H1 (cell line): ENCODE measurements around the gene LRPAP1. TPM values are rescaled to one million over a fixed set of nuclear protein-coding genes. Genes with fewer than 3 reads are reported as not detected.

Source experiments
- CTCF ChIA-PET: fragments of 300-600 bp; sonication (Branson Sonifier 250); formaldehyde crosslinking; loops from one replicate; lab custom pipeline; 2021; ENCODE audit not compliant: partially characterized antibody; lab: Charles Lee
- POLR2A ChIA-PET: fragments of 300-600 bp; sonication (Branson Sonifier 250); formaldehyde crosslinking; loops from one replicate; lab custom pipeline; 2021; ENCODE audit warnings: inconsistent platforms; ENCODE audit not compliant: partially characterized antibody; lab: Charles Lee
- DNase-seq, 2 experiments: peaks; one replicate each; pipeline versions ENCODE4 v3.0.0 to v3.0.0-alpha.2; 2010 to 2022; ENCODE audit warnings: low spot score in 2 of 2, low read depth in 1 of 2, mixed read lengths in 1 of 2
- FAIRE-seq: peaks from 2 replicates; lab custom pipeline; 2011; peaks lifted over from hg19 to GRCh38; lab: Jason Lieb, UNC
- H2AFZ ChIP-seq: 2 replicates; pipeline ENCODE4 v1.8.1; 2012; ENCODE audit warnings: low read length, inconsistent platforms
- H2AK5ac ChIP-seq: 2 replicates; pipeline ENCODE4 v1.6.1; 2013; ENCODE audit warnings: low read depth, low read length
- H2BK120ac ChIP-seq: replicated peaks from 2 replicates; pipeline ENCODE3; 2013; ENCODE audit warnings: low read depth, low read length, inconsistent platforms
- H2BK12ac ChIP-seq: 2 replicates; pipeline ENCODE4 v1.6.1; 2013; ENCODE audit warnings: low read depth, low read length
- H2BK15ac ChIP-seq: 2 replicates; pipeline ENCODE4 v1.6.1; 2013; ENCODE audit warnings: low read length
- H2BK20ac ChIP-seq: 2 replicates; pipeline ENCODE4 v1.6.1; 2013; ENCODE audit warnings: low read length
- H2BK5ac ChIP-seq: 2 replicates; pipeline ENCODE4 v1.6.1; 2013; ENCODE audit warnings: low read depth, low read length
- H3K14ac ChIP-seq: 2 replicates; pipeline ENCODE4 v1.6.1; 2013; ENCODE audit warnings: inconsistent platforms; ENCODE audit not compliant: insufficient read length
- H3K18ac ChIP-seq: 2 replicates; pipeline ENCODE4 v1.6.1; 2013; ENCODE audit warnings: low read length; ENCODE audit errors: extremely low read depth
- H3K23ac ChIP-seq: 2 replicates; pipeline ENCODE4 v1.6.1; 2013; ENCODE audit warnings: inconsistent platforms; ENCODE audit not compliant: insufficient read length
- H3K23me2 ChIP-seq: 2 replicates; pipeline ENCODE4 v1.6.1; 2013; ENCODE audit warnings: low read depth, low read length
- H3K27ac ChIP-seq: 2 replicates; pipeline ENCODE4 v1.6.1; 2011; ENCODE audit warnings: low read depth, low read length, inconsistent platforms
- H3K27me3 ChIP-seq, 4 experiments: replicated peaks in 1 of 4; 1 replicate in 1 of 4; 2 replicates in 3 of 4; pipeline versions ENCODE4 v1.6.1 to v1.8.1; 2011 to 2013; ENCODE audit warnings: low read length in 3 of 4, mild to moderate bottlenecking in 3 of 4, inconsistent platforms in 2 of 4, mixed read lengths in 2 of 4, moderate library complexity in 1 of 4; ENCODE audit not compliant: control insufficient read depth in 3 of 4, insufficient read depth in 3 of 4; ENCODE audit errors: extremely low read depth in 1 of 4
- H3K36me3 ChIP-seq, 4 experiments: 2 replicates each; pipeline versions ENCODE4 v1.6.1 to v1.8.1; 2011 to 2013; ENCODE audit warnings: mild to moderate bottlenecking in 4 of 4, low read length in 3 of 4, moderate library complexity in 2 of 4, control low read depth in 1 of 4, inconsistent platforms in 1 of 4; ENCODE audit not compliant: insufficient read depth in 4 of 4, control insufficient read depth in 2 of 4
- H3K4ac ChIP-seq: replicated peaks from 2 replicates; pipeline ENCODE3; 2013; ENCODE audit warnings: low read length, low read depth, mixed read lengths, inconsistent platforms; ENCODE audit not compliant: insufficient read length
- H3K4me1 ChIP-seq, 4 experiments: replicated peaks in 1 of 4; 1 replicate in 1 of 4; 2 replicates in 3 of 4; pipeline versions ENCODE4 v1.6.1 to v1.8.1; 2011 to 2013; ENCODE audit warnings: low read length in 3 of 4, inconsistent platforms in 2 of 4, mixed read lengths in 1 of 4; ENCODE audit not compliant: insufficient read depth in 4 of 4, control insufficient read depth in 3 of 4
- H3K4me2 ChIP-seq, 2 experiments: 2 replicates each; pipeline versions ENCODE4 v1.6.1 to v1.8.1; 2011 to 2013; ENCODE audit warnings: low read depth in 2 of 2, low read length in 2 of 2, control low read depth in 1 of 2, inconsistent platforms in 1 of 2, mild to moderate bottlenecking in 1 of 2; ENCODE audit not compliant: insufficient read depth in 1 of 2
- H3K4me3 ChIP-seq, 4 experiments: fragments of 200-600, 300-600 bp in 1 of 4; sonication (generic), shearing (Covaris generic), sonication (Bioruptor Twin) in 1 of 4; 2 replicates each; pipeline versions ENCODE4 v1.5.1 to v1.8.1; 2011 to 2016; ENCODE audit warnings: low read length in 4 of 4, low read depth in 3 of 4, control low read depth in 2 of 4, inconsistent platforms in 2 of 4, mild to moderate bottlenecking in 2 of 4, mixed read lengths in 1 of 4, moderate library complexity in 1 of 4; ENCODE audit not compliant: insufficient read depth in 2 of 4; ENCODE audit errors: extremely low read depth in 1 of 4
- H3K56ac ChIP-seq: replicated peaks from 2 replicates; pipeline ENCODE3; 2013; ENCODE audit warnings: low read depth, mild to moderate bottlenecking, mixed read lengths, low read length, inconsistent platforms; ENCODE audit not compliant: insufficient read length
- H3K79me1 ChIP-seq: 2 replicates; pipeline ENCODE4 v1.6.1; 2013; ENCODE audit warnings: low read depth, low read length, control low read depth
- H3K79me2 ChIP-seq, 2 experiments: 2 replicates each; pipeline versions ENCODE4 v1.6.1 to v1.8.1; 2012 to 2013; ENCODE audit warnings: low read length in 2 of 2, mild to moderate bottlenecking in 2 of 2, inconsistent platforms in 1 of 2; ENCODE audit not compliant: insufficient read depth in 2 of 2, control insufficient read depth in 1 of 2
- H3K9ac ChIP-seq, 4 experiments: replicated peaks in 1 of 4; 1 replicate in 1 of 4; 2 replicates in 3 of 4; pipeline versions ENCODE4 v1.6.1 to v1.8.1; 2011 to 2013; ENCODE audit warnings: low read depth in 3 of 4, low read length in 3 of 4, control low read depth in 2 of 4, mild to moderate bottlenecking in 2 of 4, moderate library complexity in 2 of 4, inconsistent platforms in 1 of 4; ENCODE audit errors: extremely low read depth in 1 of 4
- H3K9me3 ChIP-seq, 2 experiments: 2 replicates each; pipeline versions ENCODE4 v1.6.1 to v1.8.1; 2012 to 2013; ENCODE audit warnings: mild to moderate bottlenecking in 2 of 2, moderate library complexity in 2 of 2, control low read depth in 1 of 2, inconsistent platforms in 1 of 2, low read depth in 1 of 2, low read length in 1 of 2, mixed read lengths in 1 of 2; ENCODE audit not compliant: insufficient read depth in 2 of 2
- H4K20me1 ChIP-seq, 2 experiments: replicated peaks in 1 of 2; 2 replicates each; pipeline versions ENCODE3 to v1.8.1; 2011 to 2013; ENCODE audit warnings: inconsistent platforms in 2 of 2, low read length in 2 of 2, mild to moderate bottlenecking in 1 of 2; ENCODE audit not compliant: insufficient read depth in 2 of 2, control insufficient read depth in 1 of 2
- H4K5ac ChIP-seq: 2 replicates; pipeline ENCODE4 v1.6.1; 2013; ENCODE audit warnings: low read length, low read depth, mixed read lengths, inconsistent platforms; ENCODE audit not compliant: insufficient read length
- H4K8ac ChIP-seq: 2 replicates; pipeline ENCODE4 v1.8.0; 2013; ENCODE audit warnings: mild to moderate bottlenecking, moderate library complexity, low read length, inconsistent platforms; ENCODE audit not compliant: insufficient read depth; ENCODE audit errors: extremely low read depth
- H4K91ac ChIP-seq: replicated peaks from 2 replicates; pipeline ENCODE3; 2013; ENCODE audit warnings: low read length, mixed read lengths, inconsistent platforms; ENCODE audit not compliant: insufficient read length
- CTBP2 ChIP-seq: IDR thresholded peaks from 2 replicates; pipeline ENCODE4 v1.7.0; 2011; ENCODE audit warnings: borderline replicate concordance, mild to moderate bottlenecking, moderate library complexity, mixed read lengths, low read length; ENCODE audit not compliant: insufficient read depth, insufficient read length
- HDAC2 ChIP-seq, 2 experiments: fragments of 300-600 bp in 1 of 2; sonication (generic) in 1 of 2; IDR thresholded peaks; 2 replicates each; pipeline ENCODE4 v1.6.1; 2011 to 2012; ENCODE audit warnings: low read depth in 2 of 2, low read length in 2 of 2, mild to moderate bottlenecking in 2 of 2, moderate library complexity in 2 of 2, borderline replicate concordance in 1 of 2, inconsistent platforms in 1 of 2
- PHF8 ChIP-seq: fragments of 200-600 bp; sonication (generic); conservative IDR thresholded peaks from 2 replicates; pipeline ENCODE4 v1.7.1; 2012; ENCODE audit warnings: low read depth, mild to moderate bottlenecking, inconsistent platforms, low read length, moderate library complexity
- SIRT6 ChIP-seq: IDR thresholded peaks from one replicate; pipeline ENCODE4 v1.7.1; 2012; ENCODE audit warnings: low read length, inconsistent platforms
- SP4 ChIP-seq: IDR thresholded peaks from 2 replicates; pipeline ENCODE4 v1.6.1; 2012; ENCODE audit warnings: low read length, inconsistent platforms
- WGBS, 2 experiments: shearing (Covaris generic) in 1 of 2; methylation state at CpG; one replicate each; pipeline versions ENCODE4 v1.1.6 to v1.1.7; 2013 to 2015; ENCODE audit warnings: low lambda C conversion rate in 2 of 2, mixed read lengths in 2 of 2, inconsistent platforms in 1 of 2, low coverage in 1 of 2, missing lambda C conversion rate in 1 of 2; ENCODE audit not compliant: insufficient replicate concordance in 2 of 2, insufficient coverage in 1 of 2, insufficient read length in 1 of 2; ENCODE audit errors: extremely low coverage in 1 of 2, missing lambda C conversion rate in 1 of 2; 5-methylcytosine and 5-hydroxymethylcytosine counted together
- polyA plus RNA-seq, 7 experiments: library from polyadenylated mRNA; depleted of rRNA in 3 of 7; stranded (reverse) in 5 of 7; unstranded in 2 of 7; fragments of >200 nt in 5 of 7; fragments of 200-250 nt in 2 of 7; gene quantifications; 1 replicate in 5 of 7; 2 replicates in 1 of 7; 4 replicates in 1 of 7; pipeline versions ENCODE4 v1.2.1 to v1.2.3, GENCODE V29; 2011 to 2013; ENCODE audit warnings: missing spikeins in 2 of 7, mixed read lengths in 2 of 7
- total RNA-seq: library from RNA; stranded (reverse); fragmentation: NEBNext Ultra II Directional; extraction: Animal tissue kit (Norgen Biotek cat#: 25700); gene quantifications from 2 replicates; pipeline ENCODE4 v1.2.1, GENCODE V29; 2021

The LRPAP1 gene
- total and polyA plus RNA-seq, 2 of the 8 experiments (the other 6 are each of a cell fraction or from before 2014, with no cell fraction given): 31.1 to 101 TPM

DNA sequence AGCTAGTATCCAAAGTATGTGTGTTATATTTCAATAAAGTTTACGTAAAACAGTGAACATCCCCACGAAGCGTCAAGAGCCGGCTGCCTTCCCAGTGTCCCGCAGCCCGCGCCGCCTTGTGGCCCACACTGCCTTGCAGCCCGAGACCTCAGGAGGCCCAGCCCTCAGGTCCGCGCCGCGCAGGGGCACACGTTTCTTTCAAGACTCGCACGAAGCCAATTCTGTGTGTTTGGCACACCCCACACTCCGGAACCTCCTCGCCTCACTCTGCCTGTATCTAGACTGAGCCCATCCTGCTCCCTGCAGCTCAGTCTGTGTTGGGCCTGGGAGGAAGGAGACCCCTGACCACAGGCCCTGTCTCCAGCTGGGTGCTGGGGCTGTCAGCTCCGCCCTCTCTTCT lies 5.8 kb downstream of the LRPAP1 start:
- CTCF ChIA-PET: interaction anchor here (1.3 to 5.3 kb wide), 4 partner anchors 13 to 180 kb away, joined by 3 to 43 read pairs (median 6); no protein-coding TSS in a partner anchor
- Histone ChIP-seq H3K36me3 (peaks cover 6 to 23% (median 18%) of the 10 kb centered on the region in 4 experiments; a peak in 6 of 8 replicates), H3K9me3 (no peaks in the 10 kb centered on the region), H3K23me2 (peaks cover under 1% of the 10 kb centered on the region), H3K27ac (no peak overlapping the region), H3K79me1 (peaks cover 23% of the 10 kb centered on the region), H4K5ac (no peak overlapping the region), H4K8ac (peak overlapping the region; percentile 76; the same call in 1 of the 2 replicates), H2AK5ac (no peak overlapping the region), H2BK12ac (no peak overlapping the region), H3K9ac (no peak overlapping the region), H3K4me1 (peaks cover 0 to 14% (median 2%) of the 10 kb centered on the region in 4 experiments; a peak in 3 of 7 replicates), H3K4ac (no peak overlapping the region), H2BK5ac (no peak overlapping the region), H3K4me2 (no peak overlapping the region), H4K91ac (no peak overlapping the region), H3K23ac (no peak overlapping the region), H2AFZ (no peak overlapping the region), H4K20me1 (peaks cover 31 to 66% of the 10 kb centered on the region in 2 experiments), H3K4me3 (no peak overlapping the region), H2BK120ac (no peak overlapping the region), H3K79me2 (peaks cover 0 to 33% of the 10 kb centered on the region in 2 experiments; a peak in 1 of 4 replicates), H2BK20ac (no peak overlapping the region), H3K56ac (no peak overlapping the region), H3K14ac (no peak overlapping the region), H3K18ac (no peak overlapping the region), H2BK15ac (no peak overlapping the region), H3K27me3 (peaks cover 0 to 5% (median 2%) of the 10 kb centered on the region in 4 experiments; a peak in 3 of 7 replicates)
- WGBS, 2 experiments: 91% methylated on average over 19 of the region's 19 CpGs; no CpG with 5 or more reads in 1 of the 2 experiments
- POLR2A ChIA-PET: interaction anchor here (1.0 kb wide), 1 partner anchor 11 kb away, joined by 4 read pairs; no protein-coding TSS in a partner anchor
- DNase-seq (no peak), FAIRE-seq (no peak)
- TF ChIP-seq SIRT6 (no peak), HDAC2 (IDR thresholded peaks at IDR 0.05; ENCODE audit: borderline replicate concordance in 1 of 2, low read depth in 2 of 2, low read length in 2 of 2) (no peak), PHF8 (no peak), SP4 (no peak), CTBP2 (no peak)
